NCI-H2196 (cell line): ENCODE measurements around the gene SLAMF7.

Experiments used
- DNase-seq: peaks from one replicate; lab custom pipeline; 2025; ENCODE audit not compliant: unreplicated experiment; lab: John Stamatoyannopoulos, UW

The SLAMF7 gene

GRCh38 chr1:160800142-160800541 is 61.1 kb downstream of the SLAMF7 start:
- no peak for DNase-seq

- DNase-seq, result no peak
Observed at GRCh38 chr1:160800645-160801408, 61.8 kb downstream of the SLAMF7 start.

- DNase-seq, result no peak
Observed at GRCh38 chr1:160801836-160802580, 63.0 kb downstream of the SLAMF7 start.
